IMR-90 (cell line): ENCODE results near the gene TRPV3. TPM values are rescaled to one million over a fixed set of nuclear protein-coding genes. Genes with fewer than 3 reads are reported as not detected.

Source experiments
- ATAC-seq: fragments of 200-7000 bp; cut with Tn5 transposase; 2 replicates; pipeline ENCODE4 v1.9.1; 2020; ENCODE audit warnings: low read depth, mild to moderate bottlenecking, moderate library complexity
- BruUV-seq: library from RNA; stranded (reverse); fragments of 400-500 nt; replicated peaks from 2 replicates; lab custom pipeline; 2021; lab: Mats Ljungman, UMichigan
- CTCF ChIA-PET: fragments of 300-600 bp; formaldehyde crosslinking; extraction: SDS; loops from one replicate; lab custom pipeline; 2021; ENCODE audit warnings: antibody characterized with exemption; lab: Yijun Ruan, JAX
- POLR2A ChIA-PET: fragments of 300-600 bp; sonication (Branson Sonifier 250); formaldehyde crosslinking; loops from one replicate; lab custom pipeline; 2022; ENCODE audit warnings: antibody characterized with exemption; ENCODE audit not compliant: unreplicated experiment; lab: Charles Lee
- DNase-seq: peaks from one replicate; pipeline ENCODE4 v3.0.0; 2013
- H2AFZ ChIP-seq: replicated peaks from 2 replicates; pipeline ENCODE3; 2013; ENCODE audit warnings: low read length, mild to moderate bottlenecking; ENCODE audit not compliant: poor library complexity
- H2AK5ac ChIP-seq: 2 replicates; pipeline ENCODE4 v1.6.1; 2013; ENCODE audit warnings: low read depth, low read length, inconsistent platforms
- H2AK9ac ChIP-seq: replicated peaks from 2 replicates; pipeline ENCODE3; 2013; ENCODE audit warnings: mild to moderate bottlenecking, low read depth, low read length, moderate library complexity; ENCODE audit not compliant: poor library complexity
- H2BK120ac ChIP-seq: 2 replicates; pipeline ENCODE4 v1.6.1; 2013; ENCODE audit warnings: low read depth, low read length, inconsistent platforms
- H2BK15ac ChIP-seq: 3 replicates; pipeline ENCODE4 v1.6.1; 2013; ENCODE audit warnings: low read depth, low read length, inconsistent platforms
- H2BK20ac ChIP-seq: 2 replicates; pipeline ENCODE4 v1.6.1; 2013; ENCODE audit warnings: low read depth, mild to moderate bottlenecking, inconsistent platforms, low read length, moderate library complexity
- H2BK5ac ChIP-seq: 2 replicates; pipeline ENCODE4 v1.6.1; 2013; ENCODE audit warnings: mild to moderate bottlenecking, low read depth, low read length, inconsistent platforms; ENCODE audit not compliant: poor library complexity, severe bottlenecking
- H3K14ac ChIP-seq: replicated peaks from 2 replicates; pipeline ENCODE4 v1.6.1; 2013; ENCODE audit warnings: low read depth, low read length, inconsistent platforms
- H3K18ac ChIP-seq: 2 replicates; pipeline ENCODE4 v1.6.1; 2013; ENCODE audit warnings: low read depth, low read length, control low read depth
- H3K23ac ChIP-seq: 2 replicates; pipeline ENCODE4 v1.6.1; 2013; ENCODE audit warnings: low read depth, low read length, inconsistent platforms
- H3K27ac ChIP-seq: 2 replicates; pipeline ENCODE4 v1.5.1; 2013; ENCODE audit warnings: mild to moderate bottlenecking, control low read depth, low read length; ENCODE audit not compliant: insufficient read depth
- H3K27me3 ChIP-seq: 2 replicates; pipeline ENCODE4 v1.6.1; 2013; ENCODE audit warnings: low read length; ENCODE audit not compliant: control insufficient read depth, insufficient read depth
- H3K36me3 ChIP-seq: 2 replicates; pipeline ENCODE4 v1.6.1; 2013; ENCODE audit warnings: low read length, mixed read lengths; ENCODE audit not compliant: control insufficient read depth, insufficient read depth
- H3K4ac ChIP-seq: 2 replicates; pipeline ENCODE4 v1.6.1; 2013; ENCODE audit warnings: low read depth, low read length, inconsistent platforms
- H3K4me1 ChIP-seq: 2 replicates; pipeline ENCODE4 v1.6.1; 2013; ENCODE audit warnings: low read length, mixed read lengths; ENCODE audit not compliant: control insufficient read depth, insufficient read depth
- H3K4me2 ChIP-seq: 2 replicates; pipeline ENCODE4 v1.6.1; 2013; ENCODE audit warnings: low read depth, mild to moderate bottlenecking, control low read depth, low read length, moderate library complexity
- H3K4me3 ChIP-seq: 2 replicates; pipeline ENCODE4 v1.5.1; 2013; ENCODE audit warnings: low read depth, mild to moderate bottlenecking, control low read depth, low read length, moderate library complexity; ENCODE audit not compliant: insufficient read depth
- H3K56ac ChIP-seq: 2 replicates; pipeline ENCODE4 v1.6.1; 2013; ENCODE audit warnings: low read length, inconsistent platforms; ENCODE audit not compliant: insufficient read depth; ENCODE audit errors: extremely low read depth
- H3K79me1 ChIP-seq, 2 experiments: 2 replicates each; pipeline ENCODE4 v1.6.1; 2013; ENCODE audit warnings: low read length in 2 of 2, inconsistent platforms in 1 of 2, low read depth in 1 of 2
- H3K9ac ChIP-seq: 2 replicates; pipeline ENCODE4 v1.6.1; 2013; ENCODE audit warnings: low read depth, low read length, control low read depth
- H3K9me1 ChIP-seq: 2 replicates; pipeline ENCODE4 v1.6.1; 2013; ENCODE audit warnings: low read length, inconsistent platforms; ENCODE audit not compliant: insufficient read depth
- H3K9me3 ChIP-seq: 2 replicates; pipeline ENCODE4 v1.6.1; 2013; ENCODE audit warnings: low read length; ENCODE audit not compliant: control insufficient read depth, insufficient read depth
- H4K20me1 ChIP-seq: 2 replicates; pipeline ENCODE4 v1.6.1; 2013; ENCODE audit warnings: low read length, inconsistent platforms; ENCODE audit not compliant: insufficient read depth
- H4K5ac ChIP-seq: 2 replicates; pipeline ENCODE4 v1.6.1; 2013; ENCODE audit warnings: mild to moderate bottlenecking, low read depth, low read length, control low read depth
- H4K8ac ChIP-seq, 2 experiments: 2 replicates each; pipeline ENCODE4 v1.6.1; 2013; ENCODE audit warnings: low read depth in 2 of 2, low read length in 2 of 2, control low read depth in 1 of 2, inconsistent platforms in 1 of 2
- H4K91ac ChIP-seq: 2 replicates; pipeline ENCODE4 v1.6.1; 2013; ENCODE audit warnings: low read depth, low read length, inconsistent platforms; ENCODE audit not compliant: insufficient read depth
- MAFK ChIP-seq: IDR thresholded peaks from 2 replicates; pipeline ENCODE4 v1.6.1; 2012; ENCODE audit warnings: low read depth, low read length, improper control_type of control experiment
- MAZ ChIP-seq: IDR thresholded peaks from 2 replicates; pipeline ENCODE4 v1.6.1; 2012; ENCODE audit warnings: low read depth, mild to moderate bottlenecking, low read length, improper control_type of control experiment, moderate library complexity, borderline replicate concordance
- SMC3 ChIP-seq: fragments of 150-350 bp; IDR thresholded peaks from 2 replicates; pipeline ENCODE4 v1.6.1; 2016; ENCODE audit warnings: low read depth, mild to moderate bottlenecking, antibody characterized with exemption, low read length, moderate library complexity
- WGBS, 2 experiments: methylation state at CpG; one replicate each; pipeline versions ENCODE4 v1.1.5 to v1.1.7; 2013; ENCODE audit warnings: missing lambda C conversion rate in 2 of 2; ENCODE audit not compliant: insufficient read length in 1 of 2; ENCODE audit errors: extremely low coverage in 2 of 2; 5-methylcytosine and 5-hydroxymethylcytosine counted together
- dilution Hi-C: fragments of 300-500 bp; cut with HindIII; formaldehyde crosslinking; loops from one replicate; pipeline ENCODE4 v1.14.3; 2018; ENCODE audit warnings: low sequenced_read_pairs; ENCODE audit not compliant: unreplicated experiment
- in situ Hi-C: fragments of 300-500 bp; cut with MboI; formaldehyde crosslinking; loops from 3 replicates; pipeline ENCODE4 v1.14.3; 2019; ENCODE audit warnings: low sequenced_read_pairs, inconsistent platforms, mixed read lengths
- intact Hi-C: fragments of 100-400 bp; cut with micrococcal nuclease; formaldehyde crosslinking; loops from 2 replicates; pipeline ENCODE4 v1.10.0; 2022
- polyA plus RNA-seq, 3 experiments: library from polyadenylated mRNA; depleted of rRNA; stranded (reverse); fragments of >200 nt; gene quantifications; 2 replicates each; pipeline ENCODE4 v1.2.3, GENCODE V29; 2012; ENCODE audit warnings: low replicate concordance in 1 of 3
- total RNA-seq: library from RNA; depleted of rRNA; stranded (reverse); fragments of >200 nt; gene quantifications from 2 replicates; pipeline ENCODE4 v1.2.3, GENCODE V29; 2012
- TF ChIP-seq, protein P1 (sequence below): fragments of 150-350 bp; IDR thresholded peaks from 2 replicates; pipeline ENCODE4 v1.6.1; 2017; ENCODE audit warnings: mild to moderate bottlenecking, antibody characterized with exemption, low read length, low read depth
- TF ChIP-seq, protein P2 (sequence below): fragments of 150-350 bp; IDR thresholded peaks from 2 replicates; pipeline ENCODE4 v1.6.1; 2016; ENCODE audit warnings: low read depth, mild to moderate bottlenecking, low read length, moderate library complexity, borderline replicate concordance

The TRPV3 gene
- total and polyA plus RNA-seq, 2 of the 4 experiments (the other 2 are of a cell fraction) = 0.18 to 0.26 TPM

GRCh38 chr17:3511852-3512504 lies 45.6 kb downstream of the TRPV3 start:
- no peak overlapping the region for H2AK9ac ChIP-seq
- H3K23ac ChIP-seq = no peak overlapping the region
- no peak overlapping the region for H3K4me2 ChIP-seq
- H3K9ac ChIP-seq = no peak overlapping the region
- dilution Hi-C loops = no loop called here
- CTCF ChIA-PET = no interaction called here
- no peak overlapping the region for H2AK5ac ChIP-seq
- H3K18ac ChIP-seq = no peak overlapping the region
- POLR2A ChIA-PET = no interaction called here
- TF ChIP-seq, protein P1, sequence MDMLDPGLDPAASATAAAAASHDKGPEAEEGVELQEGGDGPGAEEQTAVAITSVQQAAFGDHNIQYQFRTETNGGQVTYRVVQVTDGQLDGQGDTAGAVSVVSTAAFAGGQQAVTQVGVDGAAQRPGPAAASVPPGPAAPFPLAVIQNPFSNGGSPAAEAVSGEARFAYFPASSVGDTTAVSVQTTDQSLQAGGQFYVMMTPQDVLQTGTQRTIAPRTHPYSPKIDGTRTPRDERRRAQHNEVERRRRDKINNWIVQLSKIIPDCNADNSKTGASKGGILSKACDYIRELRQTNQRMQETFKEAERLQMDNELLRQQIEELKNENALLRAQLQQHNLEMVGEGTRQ = no peak
- no peak for TF ChIP-seq MAFK
- TF ChIP-seq, protein P2, sequence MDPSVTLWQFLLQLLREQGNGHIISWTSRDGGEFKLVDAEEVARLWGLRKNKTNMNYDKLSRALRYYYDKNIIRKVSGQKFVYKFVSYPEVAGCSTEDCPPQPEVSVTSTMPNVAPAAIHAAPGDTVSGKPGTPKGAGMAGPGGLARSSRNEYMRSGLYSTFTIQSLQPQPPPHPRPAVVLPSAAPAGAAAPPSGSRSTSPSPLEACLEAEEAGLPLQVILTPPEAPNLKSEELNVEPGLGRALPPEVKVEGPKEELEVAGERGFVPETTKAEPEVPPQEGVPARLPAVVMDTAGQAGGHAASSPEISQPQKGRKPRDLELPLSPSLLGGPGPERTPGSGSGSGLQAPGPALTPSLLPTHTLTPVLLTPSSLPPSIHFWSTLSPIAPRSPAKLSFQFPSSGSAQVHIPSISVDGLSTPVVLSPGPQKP = no peak
- no peak for TF ChIP-seq SMC3
- TF ChIP-seq MAZ = no peak
- in situ Hi-C loops = no loop called here
- H2BK15ac ChIP-seq = no peak overlapping the region
- H2BK120ac ChIP-seq = no peak overlapping the region
- no peak overlapping the region for H2BK20ac ChIP-seq
- H4K91ac ChIP-seq = no peak overlapping the region
- H3K79me1 ChIP-seq = no peaks in the 10 kb centered on the region
- no peaks in the 10 kb centered on the region for H3K9me1 ChIP-seq
- ATAC-seq (no peak), DNase-seq (no peak)
- no peaks in the 10 kb centered on the region for H3K4me1 ChIP-seq
- no peak overlapping the region for H3K56ac ChIP-seq
- H3K4ac ChIP-seq = no peak overlapping the region
- H2AFZ ChIP-seq = no peak overlapping the region
- no TSS peak for BruUV-seq
- H3K4me3 ChIP-seq = no peak overlapping the region
- no peak overlapping the region for H3K14ac ChIP-seq
- no peaks in the 10 kb centered on the region for H3K9me3 ChIP-seq
- H3K27ac ChIP-seq = no peak overlapping the region
- no peak overlapping the region for H4K8ac ChIP-seq
- H4K5ac ChIP-seq = no peak overlapping the region
- no peak overlapping the region for H2BK5ac ChIP-seq
- no peaks in the 10 kb centered on the region for H4K20me1 ChIP-seq
- intact Hi-C loops = no loop called here
- WGBS, 2 experiments = 47% methylated on average over 3 of the region's 8 CpGs; no CpG with 5 or more reads in 1 of the 2 experiments
- H3K27me3 ChIP-seq = no peaks in the 10 kb centered on the region; the same call in 1 of the 2 replicates
- H3K36me3 ChIP-seq = no peaks in the 10 kb centered on the region
